ENCODE results near the gene TUFT1.

DNA sequence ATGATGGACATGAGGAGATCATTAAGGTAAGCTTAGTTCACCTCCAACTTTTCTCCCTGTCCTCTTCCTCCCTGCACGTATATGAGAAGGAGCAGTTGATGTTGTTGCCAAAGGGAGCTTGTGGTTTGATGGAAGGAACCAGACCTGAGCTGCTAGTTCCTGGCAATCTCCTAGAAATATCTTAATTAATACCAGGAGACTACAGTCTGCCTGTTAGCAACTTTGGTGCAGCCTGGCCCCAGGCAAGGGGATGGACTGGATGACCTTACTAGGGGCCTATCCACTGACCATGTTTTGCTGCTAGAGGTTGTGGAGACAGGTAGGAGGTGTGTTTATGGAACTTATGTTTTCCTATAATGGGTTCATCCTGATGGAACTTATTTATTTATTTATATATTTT lies 22.6 kb downstream of the TUFT1 start:
- no peak for TF ChIP-seq POLR2AphosphoS5 (IDR thresholded peaks at IDR 0.05; ENCODE audit: low read depth, low read length)
- TF ChIP-seq POLR2A (IDR thresholded peaks at IDR 0.05; ENCODE audit: low read depth, low read length), result no peak

All from GM12891 (cell line).